ENCODE data around the gene YIPF3.
"Not testable (repeated sequence)": the region's sequence is repeated elsewhere in the genome, so short reads cannot be mapped to it uniquely, and the experiment has no call there.

Gene YIPF3

DNA sequence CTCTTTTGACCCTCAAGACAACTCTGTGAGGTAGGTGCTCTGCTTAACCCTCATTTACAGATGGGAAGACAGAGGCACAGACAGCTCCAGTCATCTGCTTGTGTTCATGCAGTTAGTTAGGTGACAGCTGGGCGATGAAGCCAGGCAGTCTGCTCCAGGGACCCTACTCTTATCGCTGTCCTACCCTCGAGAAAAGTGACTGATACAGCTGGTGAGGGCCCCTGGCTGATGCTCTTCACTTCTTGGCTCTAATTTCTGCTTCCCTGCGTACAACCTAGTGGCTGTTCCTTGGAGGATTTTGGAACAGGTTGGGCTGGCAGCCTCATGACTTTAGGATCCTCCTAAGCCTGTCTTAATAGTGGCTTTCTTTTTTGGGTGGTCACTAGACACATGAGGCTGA, 48.5 kb downstream of the YIPF3 start:
- FAIRE-seq (no peak), DNase-seq (ENCODE audit: insufficient read length) (no peak)
- TF ChIP-seq TAF1 (IDR thresholded peaks at IDR 0.05; ENCODE audit: borderline replicate concordance, low read depth, low read length) = no peak
- no peak for TF ChIP-seq POLR2A (IDR thresholded peaks at IDR 0.05; ENCODE audit: low read depth, low read length)
- TF ChIP-seq POLR2AphosphoS5 (IDR thresholded peaks at IDR 0.05; ENCODE audit: low read depth, low read length) = no peak

GRCh38 chr6:43467752-43468151, 49.0 kb downstream of the YIPF3 start:
- no peak for DNase-seq (ENCODE audit: insufficient read length)
- no peak for FAIRE-seq
- no peak for TF ChIP-seq POLR2A (IDR thresholded peaks at IDR 0.05; ENCODE audit: low read depth, low read length)
- no peak for TF ChIP-seq POLR2AphosphoS5 (IDR thresholded peaks at IDR 0.05; ENCODE audit: low read depth, low read length)
- no peak for TF ChIP-seq TAF1 (IDR thresholded peaks at IDR 0.05; ENCODE audit: borderline replicate concordance, low read depth, low read length)

DNA sequence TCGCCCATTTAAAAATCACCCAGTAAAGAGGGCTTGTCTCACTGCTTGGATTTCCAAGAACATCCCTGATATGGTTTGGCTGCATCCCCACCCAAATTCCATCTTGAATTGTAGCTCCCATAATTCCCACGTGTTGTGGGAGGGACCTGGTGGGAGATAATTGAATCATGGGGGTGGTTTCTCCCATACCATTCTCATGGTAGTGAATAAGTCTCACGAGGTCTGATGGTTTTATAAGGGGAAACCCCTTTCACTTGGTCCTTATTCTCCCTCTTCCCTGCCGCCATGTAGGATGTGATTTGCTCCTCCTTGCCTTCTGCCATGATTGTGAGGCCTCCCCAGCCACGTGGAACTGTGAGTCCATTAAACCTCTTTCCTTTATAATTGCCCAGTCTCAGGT, 49.5 kb downstream of the YIPF3 start:
- not testable (repeated sequence) for FAIRE-seq; DNase-seq (ENCODE audit: insufficient read length)

DNA sequence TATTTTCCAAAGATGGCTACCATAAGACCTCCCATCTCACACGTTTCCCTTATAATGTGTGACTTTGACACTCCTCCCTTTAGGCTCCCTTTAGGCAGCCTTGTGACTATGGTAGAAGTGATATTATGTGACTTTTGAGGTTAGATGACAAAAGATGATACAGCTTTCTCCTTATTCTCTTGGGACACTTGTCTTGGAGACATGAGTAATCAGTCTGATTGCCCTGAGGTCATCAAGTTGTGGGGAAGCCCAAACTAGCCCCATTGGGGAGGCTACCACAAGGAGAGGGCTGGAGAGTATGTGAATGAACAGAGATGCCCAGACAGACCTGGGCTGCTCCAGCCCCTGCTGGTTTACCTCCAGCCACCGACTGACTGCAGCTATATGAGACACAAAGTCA, 50.8 kb downstream of the YIPF3 start:
- no peak for TF ChIP-seq POLR2A (IDR thresholded peaks at IDR 0.05; ENCODE audit: low read depth, low read length)
- TF ChIP-seq POLR2AphosphoS5 (IDR thresholded peaks at IDR 0.05; ENCODE audit: low read depth, low read length) = no peak
- no peak for TF ChIP-seq TAF1 (IDR thresholded peaks at IDR 0.05; ENCODE audit: borderline replicate concordance, low read depth, low read length)
- FAIRE-seq (no peak), DNase-seq (ENCODE audit: insufficient read length) (no peak)

DNA sequence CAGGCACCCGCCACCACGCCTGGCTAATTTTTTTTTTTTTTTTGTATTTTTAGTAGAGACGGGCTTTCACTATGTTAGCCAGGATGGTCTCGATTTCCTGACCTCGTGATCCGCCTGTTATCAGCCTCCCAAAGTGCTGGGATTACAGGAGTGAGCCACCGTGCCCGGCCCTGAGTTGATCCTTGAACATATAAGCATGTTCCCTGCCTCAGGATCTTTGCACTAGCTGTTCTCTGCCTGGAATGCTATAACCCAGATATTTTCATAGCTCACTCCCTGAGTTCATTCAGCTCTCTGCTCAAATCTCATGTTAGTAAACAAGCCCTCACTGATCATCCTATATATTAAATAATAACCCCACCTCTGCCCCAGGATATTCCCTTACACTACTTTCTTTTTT, 52.4 kb downstream of the YIPF3 start:
- TF ChIP-seq POLR2AphosphoS5 (IDR thresholded peaks at IDR 0.05; ENCODE audit: low read depth, low read length) (no peak), POLR2A (IDR thresholded peaks at IDR 0.05; ENCODE audit: low read depth, low read length) (no peak), TAF1 (IDR thresholded peaks at IDR 0.05; ENCODE audit: borderline replicate concordance, low read depth, low read length) (no peak)
- FAIRE-seq (no peak), DNase-seq (ENCODE audit: insufficient read length) (no peak)

- no peak for FAIRE-seq
- DNase-seq (ENCODE audit: insufficient read length) = no peak
- no peak for TF ChIP-seq POLR2AphosphoS5 (IDR thresholded peaks at IDR 0.05; ENCODE audit: low read depth, low read length)
- TF ChIP-seq TAF1 (IDR thresholded peaks at IDR 0.05; ENCODE audit: borderline replicate concordance, low read depth, low read length) = no peak
- TF ChIP-seq POLR2A (IDR thresholded peaks at IDR 0.05; ENCODE audit: low read depth, low read length) = no peak
Observed at GRCh38 chr6:43461936-43462335, 54.8 kb downstream of the YIPF3 start.

All from GM12892 (cell line).